BE2C (cell line): Measurements from ENCODE around the gene FOXN3. TPM values are rescaled to one million over a fixed set of nuclear protein-coding genes. Genes with fewer than 3 reads are reported as not detected.

Experiments
- DNase-seq: peaks from one replicate; pipeline ENCODE4 v3.0.0-alpha.2; 2020
- H3K27me3 ChIP-seq: fragments of 250-450 bp; sonication (Bioruptor Pico); 2 replicates; pipeline ENCODE4 v1.5.1; 2020; ENCODE audit warnings: mild to moderate bottlenecking
- H3K36me3 ChIP-seq: fragments of 250-450 bp; sonication (Bioruptor Pico); 2 replicates; pipeline ENCODE4 v1.5.1; 2020; ENCODE audit warnings: mild to moderate bottlenecking
- H3K4me1 ChIP-seq: fragments of 250-450 bp; sonication (Bioruptor Pico); 2 replicates; pipeline ENCODE4 v1.5.1; 2020
- H3K4me3 ChIP-seq: 2 replicates; pipeline ENCODE4 v1.5.1; 2011; ENCODE audit warnings: low read depth, low read length
- H3K9me3 ChIP-seq: fragments of 250-450 bp; sonication (Bioruptor Pico); 2 replicates; pipeline ENCODE4 v1.5.1; 2020
- CTCF ChIP-seq: IDR thresholded peaks from 2 replicates; pipeline ENCODE4 v1.5.1; 2012; ENCODE audit warnings: mild to moderate bottlenecking, low read depth, low read length
- polyA plus RNA-seq: library from polyadenylated mRNA; unstranded; fragments of >200 nt; gene quantifications from one replicate; pipeline ENCODE4 v1.2.1, GENCODE V29; 2012; ENCODE audit warnings: low read depth, missing spikeins; ENCODE audit not compliant: insufficient read length, insufficient read depth

The FOXN3 gene
- polyA plus RNA-seq, result 21.9 TPM

GRCh38 chr14:89417091-89417464 lies at the start of gene FOXN3:
Gene FOXN3 (minus strand): TSS chr14:89417233. CDS start chr14:89412476, 4,757 bp downstream.
- Histone ChIP-seq H3K27me3 (no peaks in the 10 kb centered on the region), H3K36me3 (peaks cover under 1% of the 10 kb centered on the region), H3K4me1 (peaks cover 10% of the 10 kb centered on the region), H3K4me3 (peak within 1 kb of the TSS; percentile 92), H3K9me3 (no peaks in the 10 kb centered on the region)
- peak; percentile 93 for DNase-seq
- no peak for TF ChIP-seq CTCF

- DNase-seq, result no peak
- no peaks in the 10 kb centered on the region for H3K36me3 ChIP-seq
- H3K4me1 ChIP-seq, result no peaks in the 10 kb centered on the region
- H3K27me3 ChIP-seq, result no peaks in the 10 kb centered on the region
- no peak for TF ChIP-seq CTCF
- H3K9me3 ChIP-seq, result no peaks in the 10 kb centered on the region
- H3K4me3 ChIP-seq, result no peak overlapping the region
Observed at GRCh38 chr14:89466484-89466883, 49.5 kb upstream of the FOXN3 start.

- no peak overlapping the region for H3K4me3 ChIP-seq
- no peaks in the 10 kb centered on the region for H3K27me3 ChIP-seq
- no peak for DNase-seq
- no peaks in the 10 kb centered on the region for H3K4me1 ChIP-seq
- no peaks in the 10 kb centered on the region for H3K36me3 ChIP-seq
- TF ChIP-seq CTCF, result no peak
- no peaks in the 10 kb centered on the region for H3K9me3 ChIP-seq
Observed at GRCh38 chr14:89465876-89466275, 48.8 kb upstream of the FOXN3 start.

- no peak overlapping the region for H3K4me3 ChIP-seq
- no peak for TF ChIP-seq CTCF
Observed at GRCh38 chr14:89461256-89461655, 44.2 kb upstream of the FOXN3 start.

GRCh38 chr14:89458713-89459420 lies 41.8 kb upstream of the FOXN3 start:
- no peak overlapping the region for H3K4me3 ChIP-seq
- H3K9me3 ChIP-seq, result no peaks in the 10 kb centered on the region
- no peak for TF ChIP-seq CTCF
- no peaks in the 10 kb centered on the region for H3K27me3 ChIP-seq
- no peak for DNase-seq
- peaks cover 4% of the 10 kb centered on the region for H3K4me1 ChIP-seq
- H3K36me3 ChIP-seq, result no peaks in the 10 kb centered on the region

More at GRCh38 chr14:89461256-89461655, 44.2 kb upstream of the FOXN3 start:
- Histone ChIP-seq H3K9me3 (no peaks in the 10 kb centered on the region), H3K27me3 (no peaks in the 10 kb centered on the region), H3K4me1 (no peaks in the 10 kb centered on the region), H3K36me3 (no peaks in the 10 kb centered on the region)
- no peak for DNase-seq

- DNase-seq, result no peak
- Histone ChIP-seq H3K4me3 (no peak overlapping the region), H3K27me3 (no peaks in the 10 kb centered on the region), H3K9me3 (no peaks in the 10 kb centered on the region), H3K4me1 (peaks cover 4% of the 10 kb centered on the region), H3K36me3 (no peaks in the 10 kb centered on the region)
- TF ChIP-seq CTCF, result no peak
Observed at GRCh38 chr14:89457007-89457406, 40.0 kb upstream of the FOXN3 start.
